Naive thymus-derived CD8-positive, alpha-beta T cell (primary cell): ENCODE data around the gene SMIM30. TPM values are rescaled to one million over a fixed set of nuclear protein-coding genes. Genes with fewer than 3 reads are reported as not detected.
"Not testable (repeated sequence)": the region's sequence is repeated elsewhere in the genome, so short reads cannot be mapped to it uniquely, and the experiment has no call there.

Experiments used
- ATAC-seq, 2 donors: fragments of 150-1000 bp; cut with Tn5 transposase in 1 of 2; sonication (Bioruptor Pico), chemical (Tn5 transposase) in 1 of 2; 1 replicate in 1 of 2; 2 replicates in 1 of 2; pipeline ENCODE4 v1.10.0; 2021; ENCODE audit warnings: mild to moderate bottlenecking in 2 of 2, moderate library complexity in 2 of 2
- POLR2A ChIA-PET: fragments of 350-600 bp; sonication (Branson Sonifier 250); formaldehyde crosslinking; loops from one replicate; lab custom pipeline; 2021; ENCODE audit warnings: antibody characterized with exemption; lab: Charles Lee
- DNase-seq, 10 donors: peaks; one replicate each; pipeline versions ENCODE4 v3.0.0 to v3.0.0-alpha.2; 2020 to 2022
- H3K27ac Mint-ChIP-seq, 10 donors: one replicate each; pipeline ENCODE4 v1.8.0; 2020 to 2022; ENCODE audit warnings: mild to moderate bottlenecking in 10 of 10, mixed read lengths in 10 of 10, moderate library complexity in 4 of 10, inconsistent platforms in 1 of 10
- H3K27me3 Mint-ChIP-seq, 5 donors: one replicate each; pipeline ENCODE4 v1.8.0; 2021 to 2022; ENCODE audit warnings: mixed read lengths in 5 of 5
- H3K36me3 Mint-ChIP-seq, 3 donors: one replicate each; pipeline ENCODE4 v1.8.0; 2020 to 2022; ENCODE audit warnings: mixed read lengths in 3 of 3, mild to moderate bottlenecking in 2 of 3, inconsistent platforms in 1 of 3
- H3K4me1 Mint-ChIP-seq, 4 donors: one replicate each; pipeline ENCODE4 v1.8.0; 2021 to 2022; ENCODE audit warnings: mixed read lengths in 4 of 4
- H3K4me3 Mint-ChIP-seq, 10 donors: one replicate each; pipeline ENCODE4 v1.8.0; 2020 to 2022; ENCODE audit warnings: mild to moderate bottlenecking in 10 of 10, mixed read lengths in 10 of 10, moderate library complexity in 6 of 10, inconsistent platforms in 1 of 10
- H3K9me3 Mint-ChIP-seq, 9 donors: one replicate each; pipeline ENCODE4 v1.8.0; 2020 to 2022; ENCODE audit warnings: mixed read lengths in 9 of 9, mild to moderate bottlenecking in 3 of 9, inconsistent platforms in 1 of 9, moderate library complexity in 1 of 9
- polyA plus RNA-seq, 3 donors: library from polyadenylated mRNA; unstranded; fragments of 300-500 nt; fragmentation: Illumina TruSeq; gene quantifications; one replicate each; pipeline ENCODE4 v1.2.3, GENCODE V29; 2021
- total RNA-seq, 8 experiments: library from RNA in 2 of 8; stranded (reverse) in 2 of 8; gene quantifications; one replicate each; pipeline ENCODE4 v1.2.3 and lab custom pipeline; 2021 to 2026

Gene SMIM30
- total RNA-seq (10 to 100 TPM; 14.9 to 18.9 TPM), polyA plus RNA-seq (10 to 100 TPM; 36.7 to 56.3 (median 56.3) TPM), total RNA-seq (lab: John Stamatoyannopoulos, UW) (2.5 to 21.9 (median 14.6) reads per million in 6 experiments)

GRCh38 chr7:113118074-113118959 lies at the start of gene SMIM30:
TSS of gene SMIM30 (minus strand) at chr7:113118554. CDS start at chr7:113117578, 976 bp downstream.
- Mint-ChIP-seq H3K27ac (peak within 1 kb of the TSS; percentile 94 to 99 (median 97)), H3K4me3 (peak within 1 kb of the TSS; percentile 90 to 99 (median 98)), H3K36me3 (peaks cover 1 to 13% (median 4%) of the 10 kb centered on the region in 3 donors), H3K4me1 (peaks cover 3 to 24% (median 14%) of the 10 kb centered on the region in 4 donors), H3K27me3 (no peaks in the 10 kb centered on the region), H3K9me3 (no peaks in the 10 kb centered on the region)
- POLR2A ChIA-PET = interaction anchor here (0.8 to 1.5 kb wide), 2 partner anchors 179 to 668 kb away, joined by 4 read pairs; partner anchors contain the start of gene IFRD1
- ATAC-seq (peak; percentile 100), DNase-seq (peak; percentile 76 to 93 (median 84))

GRCh38 chr7:113166176-113166575 lies 47.8 kb upstream of the SMIM30 start:
- POLR2A ChIA-PET, H3K4me3 Mint-ChIP-seq, H3K36me3 Mint-ChIP-seq, DNase-seq, ATAC-seq, H3K9me3 Mint-ChIP-seq, H3K4me1 Mint-ChIP-seq, H3K27ac Mint-ChIP-seq: not testable (repeated sequence)
- peaks cover 4 to 29% (median 7%) of the 10 kb centered on the region in 5 donors for H3K27me3 Mint-ChIP-seq

- Mint-ChIP-seq H3K9me3 (peaks cover 0 to under 1% (median 0%) of the 10 kb centered on the region in 9 donors), H3K27ac (no peak overlapping the region), H3K4me3 (no peak overlapping the region), H3K27me3 (peaks cover 3 to 22% (median 7%) of the 10 kb centered on the region in 5 donors), H3K36me3 (no peaks in the 10 kb centered on the region), H3K4me1 (no peaks in the 10 kb centered on the region)
- DNase-seq = no peak
- POLR2A ChIA-PET = no interaction called here
- no peak for ATAC-seq
Measured at GRCh38 chr7:113161050-113161449, 42.7 kb upstream of the SMIM30 start.

- POLR2A ChIA-PET = no interaction called here
- DNase-seq = no peak
- Mint-ChIP-seq H3K9me3 (no peaks in the 10 kb centered on the region), H3K4me3 (no peak overlapping the region), H3K36me3 (no peaks in the 10 kb centered on the region), H3K27ac (no peak overlapping the region), H3K4me1 (no peaks in the 10 kb centered on the region), H3K27me3 (peaks cover 6 to 22% (median 8%) of the 10 kb centered on the region in 5 donors)
- ATAC-seq = no peak
Measured at GRCh38 chr7:113159746-113160339, 41.5 kb upstream of the SMIM30 start.

- Mint-ChIP-seq H3K4me3 (no peak overlapping the region), H3K36me3 (no peaks in the 10 kb centered on the region), H3K9me3 (no peaks in the 10 kb centered on the region), H3K27ac (no peak overlapping the region), H3K4me1 (no peaks in the 10 kb centered on the region), H3K27me3 (peaks cover 10 to 23% (median 12%) of the 10 kb centered on the region in 5 donors)
- no peak for ATAC-seq
- POLR2A ChIA-PET = no interaction called here
- no peak for DNase-seq
Measured at GRCh38 chr7:113158756-113159155, 40.4 kb upstream of the SMIM30 start.

GRCh38 chr7:113154117-113154516 lies 35.8 kb upstream of the SMIM30 start:
- H3K9me3 Mint-ChIP-seq = peaks cover 0 to 2% (median 0%) of the 10 kb centered on the region in 9 donors
- H3K4me3 Mint-ChIP-seq = no peak overlapping the region
- POLR2A ChIA-PET = no interaction called here
- DNase-seq (no peak), ATAC-seq (no peak)
- no peaks in the 10 kb centered on the region for H3K4me1 Mint-ChIP-seq
- no peak overlapping the region for H3K27ac Mint-ChIP-seq
- no peaks in the 10 kb centered on the region for H3K36me3 Mint-ChIP-seq
- peaks cover 13 to 41% (median 23%) of the 10 kb centered on the region in 5 donors for H3K27me3 Mint-ChIP-seq

- H3K27me3 Mint-ChIP-seq = peaks cover 16 to 32% (median 18%) of the 10 kb centered on the region in 5 donors
- ATAC-seq (no peak), DNase-seq (no peak)
- H3K9me3 Mint-ChIP-seq = peaks cover 0 to 3% (median 0%) of the 10 kb centered on the region in 9 donors
- no peak overlapping the region for H3K27ac Mint-ChIP-seq
- no peaks in the 10 kb centered on the region for H3K36me3 Mint-ChIP-seq
- H3K4me1 Mint-ChIP-seq = peaks cover 0 to 3% (median 0%) of the 10 kb centered on the region in 4 donors
- POLR2A ChIA-PET = no interaction called here
- no peak overlapping the region for H3K4me3 Mint-ChIP-seq
Measured at GRCh38 chr7:113144817-113145216, 26.5 kb upstream of the SMIM30 start.

GRCh38 chr7:113143486-113144257 lies 25.3 kb upstream of the SMIM30 start:
- DNase-seq (no peak), ATAC-seq (no peak)
- Mint-ChIP-seq H3K36me3 (no peaks in the 10 kb centered on the region), H3K27ac (no peak overlapping the region), H3K27me3 (peaks cover 11 to 25% (median 14%) of the 10 kb centered on the region in 5 donors), H3K4me1 (peaks cover 0 to 3% (median under 1%) of the 10 kb centered on the region in 4 donors), H3K9me3 (no peaks in the 10 kb centered on the region), H3K4me3 (no peak overlapping the region)
- POLR2A ChIA-PET = no interaction called here

GRCh38 chr7:113142385-113143119 lies 24.2 kb upstream of the SMIM30 start:
- peaks cover 7 to 15% (median 8%) of the 10 kb centered on the region in 5 donors for H3K27me3 Mint-ChIP-seq
- H3K4me3 Mint-ChIP-seq = no peak overlapping the region
- H3K27ac Mint-ChIP-seq = no peak overlapping the region
- POLR2A ChIA-PET = no interaction called here
- no peaks in the 10 kb centered on the region for H3K9me3 Mint-ChIP-seq
- ATAC-seq (no peak), DNase-seq (no peak)
- H3K36me3 Mint-ChIP-seq = no peaks in the 10 kb centered on the region
- peaks cover 0 to 3% (median under 1%) of the 10 kb centered on the region in 4 donors for H3K4me1 Mint-ChIP-seq

- no peak for DNase-seq
- POLR2A ChIA-PET = no interaction called here
- no peak overlapping the region for H3K27ac Mint-ChIP-seq
- H3K36me3 Mint-ChIP-seq = no peaks in the 10 kb centered on the region
- peaks cover 7 to 15% (median 8%) of the 10 kb centered on the region in 5 donors for H3K27me3 Mint-ChIP-seq
- no peak for ATAC-seq
- H3K4me1 Mint-ChIP-seq = peaks cover 0 to 3% (median under 1%) of the 10 kb centered on the region in 4 donors
- H3K9me3 Mint-ChIP-seq = no peaks in the 10 kb centered on the region
- no peak overlapping the region for H3K4me3 Mint-ChIP-seq
Measured at GRCh38 chr7:113141803-113142202, 23.4 kb upstream of the SMIM30 start.

- no peak overlapping the region for H3K27ac Mint-ChIP-seq
- ATAC-seq (no peak), DNase-seq (no peak)
- peaks cover 0 to 3% (median under 1%) of the 10 kb centered on the region in 4 donors for H3K4me1 Mint-ChIP-seq
- H3K9me3 Mint-ChIP-seq = no peaks in the 10 kb centered on the region
- no peaks in the 10 kb centered on the region for H3K36me3 Mint-ChIP-seq
- peaks cover 4 to 14% (median 8%) of the 10 kb centered on the region in 5 donors for H3K27me3 Mint-ChIP-seq
- POLR2A ChIA-PET = no interaction called here
- no peak overlapping the region for H3K4me3 Mint-ChIP-seq
Measured at GRCh38 chr7:113140956-113141355, 22.6 kb upstream of the SMIM30 start.

GRCh38 chr7:113137241-113137640 lies 18.9 kb upstream of the SMIM30 start:
- POLR2A ChIA-PET = no interaction called here
- no peak for ATAC-seq
- H3K9me3 Mint-ChIP-seq = no peaks in the 10 kb centered on the region
- no peaks in the 10 kb centered on the region for H3K36me3 Mint-ChIP-seq
- DNase-seq = no peak
- no peak overlapping the region for H3K27ac Mint-ChIP-seq
- H3K27me3 Mint-ChIP-seq = peaks cover 7 to 21% (median 8%) of the 10 kb centered on the region in 5 donors
- H3K4me3 Mint-ChIP-seq = no peak overlapping the region
- peaks cover 0 to 1% (median 0%) of the 10 kb centered on the region in 4 donors for H3K4me1 Mint-ChIP-seq
